A549 (cell line): ENCODE data around the gene ANKRD28. TPM values are rescaled to one million over a fixed set of nuclear protein-coding genes. Genes with fewer than 3 reads are reported as not detected.

Source experiments
- ATAC-seq, 2 experiments: fragments of 200-7000 bp in 1 of 2; fragments of >200 bp in 1 of 2; cut with Nextera tagmentation in 1 of 2; cut with Tn5 transposase in 1 of 2; 3 replicates each; pipeline versions ENCODE4 v1.8.0 to v1.9.1; 2018 to 2020; ENCODE audit warnings: mild to moderate bottlenecking in 1 of 2, moderate library complexity in 1 of 2
- CTCF ChIA-PET: fragments of 300-600 bp; sonication (Branson Sonifier 250); formaldehyde crosslinking; extraction: SDS; loops from one replicate; lab custom pipeline; 2021; ENCODE audit warnings: antibody characterized with exemption, inconsistent platforms; lab: Yijun Ruan, JAX
- POLR2A ChIA-PET: fragments of 350-600 bp; formaldehyde crosslinking; extraction: SDS; loops from one replicate; lab custom pipeline; 2021; ENCODE audit warnings: antibody characterized with exemption, inconsistent platforms; lab: Yijun Ruan, JAX
- DNase-seq, 2 experiments: peaks; one replicate each; pipeline versions ENCODE4 v3.0.0 to v3.0.0-alpha.2; 2011 to 2016; ENCODE audit warnings: low read depth in 1 of 2, low spot score in 1 of 2
- FAIRE-seq: peaks from 2 replicates; lab custom pipeline; 2011; peaks lifted over from hg19 to GRCh38; lab: Jason Lieb, UNC
- H3K27ac ChIP-seq, 2 experiments: fragments of >200 bp; sonication (Bioruptor Twin); formaldehyde crosslinking; 3 replicates each; pipeline ENCODE4 v1.5.1; 2016 to 2017
- H3K4me1 ChIP-seq: fragments of >200 bp; sonication (Bioruptor Twin); formaldehyde crosslinking; 3 replicates; pipeline ENCODE4 v1.6.1; 2016
- H3K4me2 ChIP-seq: fragments of >200 bp; sonication (Bioruptor Twin); formaldehyde crosslinking; 3 replicates; pipeline ENCODE4 v1.6.1; 2016
- H3K4me3 ChIP-seq: fragments of >200 bp; sonication (Bioruptor Twin); formaldehyde crosslinking; 3 replicates; pipeline ENCODE4 v1.5.1; 2016
- H3K9me3 ChIP-seq: fragments of >200 bp; sonication (Bioruptor Twin); formaldehyde crosslinking; 3 replicates; pipeline ENCODE4 v1.6.1; 2016
- BHLHE40 ChIP-seq: IDR thresholded peaks from 2 replicates; pipeline ENCODE4 v1.6.1; 2012; ENCODE audit warnings: low read depth, low read length, inconsistent platforms
- CBX2 ChIP-seq: fragments of 200-600 bp; sonication (generic); IDR thresholded peaks from 2 replicates; pipeline ENCODE4 v1.6.1; 2016; ENCODE audit warnings: low read depth, mild to moderate bottlenecking, borderline replicate concordance
- CBX8 ChIP-seq: fragments of 200-600 bp; sonication (generic); IDR thresholded peaks from 2 replicates; pipeline ENCODE4 v1.6.1; 2016
- CEBPB ChIP-seq, 2 experiments: fragments of >200 bp in 1 of 2; sonication (Bioruptor Twin) in 1 of 2; formaldehyde crosslinking in 1 of 2; IDR thresholded peaks; 2 replicates each; pipeline ENCODE4 v1.6.1; 2012 to 2016
- EHF ChIP-seq: fragments of 250-450 bp; sonication (Bioruptor Pico); IDR thresholded peaks from 2 replicates; pipeline ENCODE4 v1.5.0; 2020; ENCODE audit warnings: mild to moderate bottlenecking
- EHMT2 ChIP-seq: fragments of 200-600 bp; sonication (generic); IDR thresholded peaks from 2 replicates; pipeline ENCODE4 v1.6.1; 2016; ENCODE audit warnings: antibody characterized with exemption, low read depth, mild to moderate bottlenecking, moderate library complexity
- EP300 ChIP-seq, 2 experiments: fragments of >200 bp; sonication (Bioruptor Twin); formaldehyde crosslinking; IDR thresholded peaks; 2 replicates in 1 of 2; 3 replicates in 1 of 2; pipeline ENCODE4 v1.6.1; 2016 to 2017
- FOSL2 ChIP-seq, 2 experiments: fragments of 450-650 bp in 1 of 2; fragments of >200 bp in 1 of 2; sonication (Bioruptor Twin) in 1 of 2; formaldehyde crosslinking; IDR thresholded peaks; 2 replicates each; pipeline versions ENCODE4 v1.5.0 to v1.6.1; 2016 to 2020; ENCODE audit warnings: mild to moderate bottlenecking in 1 of 2, moderate library complexity in 1 of 2
- GATA3 ChIP-seq: IDR thresholded peaks from 2 replicates; pipeline ENCODE4 v1.6.1; 2012; ENCODE audit warnings: borderline replicate concordance
- HOXB13 ChIP-seq: fragments of 250-450 bp; sonication (Bioruptor Pico); IDR thresholded peaks from 2 replicates; pipeline ENCODE4 v1.5.0; 2020; ENCODE audit warnings: low read depth, mild to moderate bottlenecking, moderate library complexity
- HOXB5 ChIP-seq: fragments of 250-450 bp; sonication (Bioruptor Pico); IDR thresholded peaks from 2 replicates; pipeline ENCODE4 v1.5.0; 2020; ENCODE audit warnings: mild to moderate bottlenecking, moderate library complexity
- JUN ChIP-seq, 2 experiments: fragments of >200 bp; sonication (Bioruptor Twin); formaldehyde crosslinking; IDR thresholded peaks; 2 replicates in 1 of 2; 3 replicates in 1 of 2; pipeline ENCODE4 v1.6.1; 2016 to 2017
- JUNB ChIP-seq: fragments of >200 bp; sonication (Bioruptor Twin); formaldehyde crosslinking; IDR thresholded peaks from 2 replicates; pipeline ENCODE4 v1.6.1; 2016
- MAFK ChIP-seq: fragments of 450-650 bp; IDR thresholded peaks from 2 replicates; pipeline ENCODE4 v1.6.1; 2014; ENCODE audit not compliant: partially characterized antibody
- MAX ChIP-seq: IDR thresholded peaks from 2 replicates; pipeline ENCODE4 v1.6.1; 2012
- MYC ChIP-seq: IDR thresholded peaks from 2 replicates; pipeline ENCODE4 v1.6.1; 2012; ENCODE audit warnings: mild to moderate bottlenecking, inconsistent platforms, low read length, improper control_type of control experiment, borderline replicate concordance
- NFE2L2 ChIP-seq: fragments of 150-350 bp; conservative IDR thresholded peaks from 2 replicates; pipeline ENCODE4 v1.6.1; 2014; ENCODE audit warnings: low read length
- NPAS2 ChIP-seq: fragments of 250-450 bp; sonication (Bioruptor Pico); IDR thresholded peaks from 2 replicates; pipeline ENCODE4 v1.8.0; 2022; ENCODE audit warnings: mild to moderate bottlenecking, moderate library complexity, borderline replicate concordance
- NR3C1 ChIP-seq: fragments of >200 bp; sonication (Bioruptor Twin); formaldehyde crosslinking; IDR thresholded peaks from 3 replicates; pipeline ENCODE4 v1.6.1; 2017
- PBX3 ChIP-seq: IDR thresholded peaks from 2 replicates; pipeline ENCODE4 v1.6.1; 2012
- RAD21 ChIP-seq, 2 experiments: fragments of >200 bp in 1 of 2; sonication (Bioruptor Twin) in 1 of 2; formaldehyde crosslinking in 1 of 2; IDR thresholded peaks in 1 of 2; conservative IDR thresholded peaks in 1 of 2; 2 replicates in 1 of 2; 3 replicates in 1 of 2; pipeline ENCODE4 v1.6.1; 2012 to 2018; ENCODE audit warnings: inconsistent platforms in 1 of 2
- RCOR1 ChIP-seq: fragments of 150-350 bp; IDR thresholded peaks from 2 replicates; pipeline ENCODE4 v1.6.1; 2014; ENCODE audit warnings: antibody characterized with exemption, low read length, low read depth
- RFX5 ChIP-seq: fragments of 450-650 bp; IDR thresholded peaks from 2 replicates; pipeline ENCODE4 v1.7.1; 2014; ENCODE audit warnings: antibody characterized with exemption, mild to moderate bottlenecking, moderate library complexity
- SREBF2 ChIP-seq: fragments of 450-650 bp; IDR thresholded peaks from 2 replicates; pipeline ENCODE4 v1.6.1; 2014; ENCODE audit warnings: mild to moderate bottlenecking, moderate library complexity
- TFCP2L1 ChIP-seq: fragments of 250-450 bp; sonication (Bioruptor Pico); IDR thresholded peaks from 2 replicates; pipeline ENCODE4 v1.5.0; 2021; ENCODE audit warnings: mild to moderate bottlenecking
- TP53 ChIP-seq: fragments of 250-450 bp; sonication (Bioruptor Pico); IDR thresholded peaks from 2 replicates; pipeline ENCODE4 v1.5.0; 2021; ENCODE audit warnings: mild to moderate bottlenecking, moderate library complexity
- ZC3H11A ChIP-seq: fragments of 450-650 bp; IDR thresholded peaks from 2 replicates; pipeline ENCODE4 v1.6.1; 2014; ENCODE audit warnings: antibody characterized with exemption, mild to moderate bottlenecking
- ZFP36 ChIP-seq: fragments of 450-650 bp; IDR thresholded peaks from 2 replicates; pipeline ENCODE4 v1.6.1; 2014; ENCODE audit warnings: borderline replicate concordance; ENCODE audit not compliant: partially characterized antibody
- ZNF302 ChIP-seq: fragments of 250-450 bp; sonication (Bioruptor Pico); IDR thresholded peaks from 2 replicates; pipeline ENCODE4 v1.9.0; 2021; ENCODE audit warnings: inconsistent platforms, mild to moderate bottlenecking, moderate library complexity
- WGBS: methylation state at CpG from one replicate; pipeline ENCODE4 v1.1.6; 2017; ENCODE audit errors: missing lambda C conversion rate; 5-methylcytosine and 5-hydroxymethylcytosine counted together
- polyA plus RNA-seq, 4 experiments: library from polyadenylated mRNA; depleted of rRNA in 3 of 4; stranded (reverse); fragments of >200 nt; fragmentation: RNase III in 1 of 4; extraction: RNeasy Plus Mini Kit Qiagen cat#74134 plus additional on column Dnase treatment in 1 of 4; gene quantifications; 2 replicates in 3 of 4; 3 replicates in 1 of 4; pipeline ENCODE4 v1.2.3, GENCODE V29; 2011 to 2017
- TF ChIP-seq, protein P1 (sequence below): fragments of 450-650 bp; IDR thresholded peaks from 2 replicates; pipeline ENCODE4 v1.6.1; 2014; ENCODE audit warnings: antibody characterized with exemption
- TF ChIP-seq, protein P2 (sequence below): fragments of 250-450 bp; sonication (Bioruptor Pico); IDR thresholded peaks from 2 replicates; pipeline ENCODE4 v1.5.0; 2020; ENCODE audit warnings: low read depth, mild to moderate bottlenecking, moderate library complexity
- TF ChIP-seq, protein P3 (sequence below): fragments of 150-350 bp; IDR thresholded peaks from 2 replicates; pipeline ENCODE4 v1.6.1; 2014; ENCODE audit warnings: low read depth, mild to moderate bottlenecking, low read length

ANKRD28 gene
- polyA plus RNA-seq, 2 of the 4 experiments (the other 2 are of a cell fraction), result 29.9 to 72.0 TPM

GRCh38 chr3:15645740-15646501, 151.9 kb downstream of the ANKRD28 start:
- POLR2A ChIA-PET, result interaction anchor here (1.0 to 1.9 kb wide), 6 partner anchors 9 to 152 kb away, joined by 3 to 11 read pairs (median 4); partner anchors contain the start of genes ANKRD28, BTD and HACL1

DNA sequence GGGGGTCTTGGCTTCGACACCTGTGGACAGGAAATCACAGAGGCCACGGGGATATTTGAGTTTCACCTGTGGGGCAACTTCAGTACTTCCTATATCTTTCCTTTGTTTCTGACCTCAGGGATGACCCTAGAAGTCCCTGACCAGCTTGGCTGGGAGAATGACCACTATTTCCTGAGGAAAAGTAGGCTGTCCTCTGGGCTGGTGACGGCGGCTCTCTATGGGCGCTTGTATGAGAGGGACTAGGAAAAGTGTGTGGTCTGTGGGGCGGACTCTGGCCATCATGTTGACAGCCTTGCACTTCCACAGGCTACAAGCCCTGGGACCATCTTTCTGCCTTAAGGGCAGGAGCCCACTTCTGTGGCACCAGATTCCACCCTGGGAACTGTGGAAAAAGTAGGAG, 152.5 kb downstream of the ANKRD28 start:
- no peak for TF ChIP-seq EHMT2
- TF ChIP-seq JUNB, result no peak
- no peak for TF ChIP-seq CBX2
- no peak for TF ChIP-seq RFX5
- no peak for TF ChIP-seq BHLHE40
- no peak for TF ChIP-seq ZFP36
- TF ChIP-seq TP53, result no peak
- no peak for TF ChIP-seq MYC
- TF ChIP-seq HOXB13 (CRISPR knock-in tag), result no peak
- TF ChIP-seq NR3C1, result no peak
- Histone ChIP-seq H3K4me2 (peak overlapping the region; percentile 74), H3K9me3 (no peaks in the 10 kb centered on the region), H3K4me1 (peaks cover 31% of the 10 kb centered on the region), H3K4me3 (no peak overlapping the region), H3K27ac (peak overlapping the region; percentile 82 to 88)
- FAIRE-seq (no peak), ATAC-seq (no peak), DNase-seq (no peak)
- 96% methylated on average over 6 of the region's 6 CpGs for WGBS
- POLR2A ChIA-PET, result interaction anchor here (1.3 to 1.9 kb wide), 3 partner anchors 8 to 14 kb away, joined by 3 to 11 read pairs (median 5); no protein-coding TSS in a partner anchor
- CTCF ChIA-PET, result interaction anchor here (1.2 to 5.2 kb wide), 4 partner anchors 11 to 167 kb away, joined by 4 to 25 read pairs (median 10); no protein-coding TSS in a partner anchor

More at GRCh38 chr3:15645740-15646501, 151.9 kb downstream of the ANKRD28 start:
- Histone ChIP-seq H3K4me3 (peak overlapping the region; percentile 2; the same call in 2 of the 3 replicates), H3K4me2 (peak overlapping the region; percentile 74), H3K4me1 (peaks cover 31% of the 10 kb centered on the region), H3K9me3 (no peaks in the 10 kb centered on the region), H3K27ac (peak overlapping the region; percentile 82 to 88)
- peak; percentile 70 to 91 for DNase-seq
- CTCF ChIA-PET, result interaction anchor here (1.2 to 5.2 kb wide), 5 partner anchors 8 to 167 kb away, joined by 4 to 25 read pairs (median 7); no protein-coding TSS in a partner anchor
- no peak for FAIRE-seq
- 3% methylated on average over 17 of the region's 18 CpGs for WGBS
- no peak for TF ChIP-seq RCOR1
- no peak for TF ChIP-seq ZNF302 (CRISPR knock-in tag)
- TF ChIP-seq EHF (CRISPR knock-in tag), result no peak
- peak; percentile 69 for TF ChIP-seq MAX
- TF ChIP-seq TFCP2L1 (CRISPR knock-in tag), result no peak
- TF ChIP-seq HOXB5 (CRISPR knock-in tag), result peak; percentile 66
- TF ChIP-seq SREBF2, result no peak
- TF ChIP-seq JUN (IDR thresholded peaks at IDR 0.05), result peak; percentile 68 to 78; a peak in 3 of 5 replicates
- TF ChIP-seq CEBPB (IDR thresholded peaks at IDR 0.05), result peak; percentile 22 to 82; a peak in 3 of 4 replicates
- TF ChIP-seq NFE2L2, result no peak
- no peak for TF ChIP-seq ZC3H11A
- no peak for TF ChIP-seq CBX8
- no peak for TF ChIP-seq RFX5
- TF ChIP-seq, protein P1, sequence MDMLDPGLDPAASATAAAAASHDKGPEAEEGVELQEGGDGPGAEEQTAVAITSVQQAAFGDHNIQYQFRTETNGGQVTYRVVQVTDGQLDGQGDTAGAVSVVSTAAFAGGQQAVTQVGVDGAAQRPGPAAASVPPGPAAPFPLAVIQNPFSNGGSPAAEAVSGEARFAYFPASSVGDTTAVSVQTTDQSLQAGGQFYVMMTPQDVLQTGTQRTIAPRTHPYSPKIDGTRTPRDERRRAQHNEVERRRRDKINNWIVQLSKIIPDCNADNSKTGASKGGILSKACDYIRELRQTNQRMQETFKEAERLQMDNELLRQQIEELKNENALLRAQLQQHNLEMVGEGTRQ, result no peak
- TF ChIP-seq NPAS2 (CRISPR knock-in tag), result no peak
- peak; percentile 85; the same call in 1 of the 2 replicates for TF ChIP-seq GATA3
- TF ChIP-seq, protein P2, sequence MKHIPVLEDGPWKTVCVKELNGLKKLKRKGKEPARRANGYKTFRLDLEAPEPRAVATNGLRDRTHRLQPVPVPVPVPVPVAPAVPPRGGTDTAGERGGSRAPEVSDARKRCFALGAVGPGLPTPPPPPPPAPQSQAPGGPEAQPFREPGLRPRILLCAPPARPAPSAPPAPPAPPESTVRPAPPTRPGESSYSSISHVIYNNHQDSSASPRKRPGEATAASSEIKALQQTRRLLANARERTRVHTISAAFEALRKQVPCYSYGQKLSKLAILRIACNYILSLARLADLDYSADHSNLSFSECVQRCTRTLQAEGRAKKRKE (CRISPR knock-in tag), result peak; percentile 67; the same call in 1 of the 2 replicates
- TF ChIP-seq MAFK, result no peak
- TF ChIP-seq, protein P3, sequence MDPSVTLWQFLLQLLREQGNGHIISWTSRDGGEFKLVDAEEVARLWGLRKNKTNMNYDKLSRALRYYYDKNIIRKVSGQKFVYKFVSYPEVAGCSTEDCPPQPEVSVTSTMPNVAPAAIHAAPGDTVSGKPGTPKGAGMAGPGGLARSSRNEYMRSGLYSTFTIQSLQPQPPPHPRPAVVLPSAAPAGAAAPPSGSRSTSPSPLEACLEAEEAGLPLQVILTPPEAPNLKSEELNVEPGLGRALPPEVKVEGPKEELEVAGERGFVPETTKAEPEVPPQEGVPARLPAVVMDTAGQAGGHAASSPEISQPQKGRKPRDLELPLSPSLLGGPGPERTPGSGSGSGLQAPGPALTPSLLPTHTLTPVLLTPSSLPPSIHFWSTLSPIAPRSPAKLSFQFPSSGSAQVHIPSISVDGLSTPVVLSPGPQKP, result no peak
- peak; percentile 86 for TF ChIP-seq PBX3
- TF ChIP-seq MYC, result no peak
- peak; percentile 19 to 75; a peak in 2 of 5 replicates for TF ChIP-seq EP300 (IDR thresholded peaks at IDR 0.05)
- TF ChIP-seq RAD21 (conservative IDR thresholded peaks at IDR 0.05 in 1 of 2, IDR thresholded peaks at IDR 0.05 in 1 of 2), result peak in 1 of 2 experiments; percentile 25; a peak in 2 of 5 replicates
- peak; percentile 87 for TF ChIP-seq JUNB
- peak; percentile 80 for TF ChIP-seq FOSL2 (IDR thresholded peaks at IDR 0.05)
- TF ChIP-seq FOSL2 (CRISPR knock-in tag; IDR thresholded peaks at IDR 0.05), result peak; percentile 83
- ATAC-seq, result peak; percentile 83 to 87
